GM18951 (cell line): ENCODE measurements around the gene PTRHD1.

ENCODE experiments used
- POLR2A ChIP-seq: IDR thresholded peaks from 4 replicates; pipeline ENCODE4 v1.6.1; 2011; ENCODE audit warnings: mild to moderate bottlenecking; ENCODE audit not compliant: insufficient read length, insufficient read depth; ENCODE audit errors: extremely low read depth
- in situ Hi-C: fragments of 300-500 bp; cut with MboI; formaldehyde crosslinking; loops from one replicate; pipeline ENCODE4 v1.12.0; 2022; ENCODE audit warnings: low sequenced_read_pairs, mixed read lengths, inconsistent platforms; ENCODE audit not compliant: unreplicated experiment

Gene PTRHD1

GRCh38 chr2:24785671-24786321, 7.4 kb downstream of the PTRHD1 start:
- TF ChIP-seq POLR2A, result no peak
- in situ Hi-C loops, result no loop called here

GRCh38 chr2:24783641-24784040, 9.6 kb downstream of the PTRHD1 start:
- no peak for TF ChIP-seq POLR2A
- in situ Hi-C loops, result no loop called here

GRCh38 chr2:24779116-24779515, 14.1 kb downstream of the PTRHD1 start:
- in situ Hi-C loops, result no loop called here
- TF ChIP-seq POLR2A, result no peak

- no peak for TF ChIP-seq POLR2A
- in situ Hi-C loops, result no loop called here
These were observed 18.8 kb downstream of the PTRHD1 start for GRCh38 chr2:24774373-24774772.

- in situ Hi-C loops, result no loop called here
- TF ChIP-seq POLR2A, result no peak
These were observed 21.2 kb downstream of the PTRHD1 start for GRCh38 chr2:24771764-24772586.

- TF ChIP-seq POLR2A, result no peak
- in situ Hi-C loops, result no loop called here
These were observed 22.1 kb downstream of the PTRHD1 start for GRCh38 chr2:24771061-24771460.

- in situ Hi-C loops, result no loop called here
These were observed 24.6 kb downstream of the PTRHD1 start for GRCh38 chr2:24768601-24769000.

GRCh38 chr2:24768013-24768412, 25.2 kb downstream of the PTRHD1 start:
- TF ChIP-seq POLR2A, result no peak
- in situ Hi-C loops, result no loop called here

More at GRCh38 chr2:24768601-24769000, 24.6 kb downstream of the PTRHD1 start:
- TF ChIP-seq POLR2A, result no peak

- no peak for TF ChIP-seq POLR2A
- in situ Hi-C loops, result no loop called here
These were observed 26.6 kb downstream of the PTRHD1 start for GRCh38 chr2:24766609-24767008.

GRCh38 chr2:24763843-24764242, 29.3 kb downstream of the PTRHD1 start:
- no peak for TF ChIP-seq POLR2A
- in situ Hi-C loops, result no loop called here

GRCh38 chr2:24762518-24762917, 30.7 kb downstream of the PTRHD1 start:
- in situ Hi-C loops, result no loop called here
- no peak for TF ChIP-seq POLR2A

GRCh38 chr2:24761866-24762265, 31.3 kb downstream of the PTRHD1 start:
- TF ChIP-seq POLR2A, result no peak
- in situ Hi-C loops, result no loop called here

GRCh38 chr2:24756789-24757188, 36.4 kb downstream of the PTRHD1 start:
- TF ChIP-seq POLR2A, result no peak
- in situ Hi-C loops, result no loop called here

GRCh38 chr2:24754985-24755705, 38.0 kb downstream of the PTRHD1 start:
- in situ Hi-C loops, result no loop called here
- no peak for TF ChIP-seq POLR2A
